22Rv1 (cell line): Measurements from ENCODE around the gene SNRPB.

Experiments used
- ZFX ChIP-seq: fragments of 450-650 bp; IDR thresholded peaks from 2 replicates; pipeline ENCODE4 v1.6.1; 2017; ENCODE audit warnings: antibody characterized with exemption, borderline replicate concordance
- TF ChIP-seq, protein P1 (sequence below): fragments of 450-650 bp; IDR thresholded peaks from 2 replicates; pipeline ENCODE4 v1.5.1; 2017; ENCODE audit warnings: mild to moderate bottlenecking

DNA sequence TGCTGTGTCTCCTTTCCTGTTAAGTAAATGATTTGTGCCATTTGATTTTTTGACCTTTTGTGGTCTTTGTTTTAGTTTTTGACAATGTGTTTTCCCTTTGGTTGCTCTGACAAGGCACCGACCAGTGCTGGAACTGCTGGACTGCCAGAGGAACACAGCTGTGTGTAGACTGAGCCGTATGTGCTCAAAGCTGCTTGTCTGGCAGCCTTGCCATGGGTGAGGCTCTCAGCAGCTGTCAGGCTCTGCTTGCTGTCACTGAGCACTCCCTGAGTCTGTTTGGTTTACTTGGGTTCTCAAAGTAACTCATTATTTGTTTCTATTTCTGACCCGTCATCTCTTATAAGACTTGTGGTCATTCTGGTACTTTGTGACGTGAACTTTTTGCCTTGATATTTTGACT lies 15.1 kb upstream of the SNRPB start:
- TF ChIP-seq, protein P1, sequence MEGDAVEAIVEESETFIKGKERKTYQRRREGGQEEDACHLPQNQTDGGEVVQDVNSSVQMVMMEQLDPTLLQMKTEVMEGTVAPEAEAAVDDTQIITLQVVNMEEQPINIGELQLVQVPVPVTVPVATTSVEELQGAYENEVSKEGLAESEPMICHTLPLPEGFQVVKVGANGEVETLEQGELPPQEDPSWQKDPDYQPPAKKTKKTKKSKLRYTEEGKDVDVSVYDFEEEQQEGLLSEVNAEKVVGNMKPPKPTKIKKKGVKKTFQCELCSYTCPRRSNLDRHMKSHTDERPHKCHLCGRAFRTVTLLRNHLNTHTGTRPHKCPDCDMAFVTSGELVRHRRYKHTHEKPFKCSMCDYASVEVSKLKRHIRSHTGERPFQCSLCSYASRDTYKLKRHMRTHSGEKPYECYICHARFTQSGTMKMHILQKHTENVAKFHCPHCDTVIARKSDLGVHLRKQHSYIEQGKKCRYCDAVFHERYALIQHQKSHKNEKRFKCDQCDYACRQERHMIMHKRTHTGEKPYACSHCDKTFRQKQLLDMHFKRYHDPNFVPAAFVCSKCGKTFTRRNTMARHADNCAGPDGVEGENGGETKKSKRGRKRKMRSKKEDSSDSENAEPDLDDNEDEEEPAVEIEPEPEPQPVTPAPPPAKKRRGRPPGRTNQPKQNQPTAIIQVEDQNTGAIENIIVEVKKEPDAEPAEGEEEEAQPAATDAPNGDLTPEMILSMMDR: no peak
- TF ChIP-seq ZFX: no peak
